Measurements from ENCODE around the gene HECTD4. TPM values are rescaled to one million over a fixed set of nuclear protein-coding genes. Genes with fewer than 3 reads are reported as not detected.
A peak's percentile ranks its signal among the peaks of the same experiment; 100 is the strongest.

Gene HECTD4
- total and polyA plus RNA-seq, 9 of the 15 experiments (the other 6 are each of a cell fraction or from before 2014, with no cell fraction given) = 3.5 to 33.3 (median 13.5) TPM

- TF ChIP-seq ATF4 (CRISPR knock-in tag; IDR thresholded peaks at IDR 0.05) (no peak), ZBTB11 (CRISPR knock-in tag; IDR thresholded peaks at IDR 0.05) (peak in 1 of 3 experiments; percentile 66; a peak in 1 of 6 replicates), ARHGAP35 (IDR thresholded peaks at IDR 0.05; ENCODE audit: partially characterized antibody) (no peak), PHF21A (IDR thresholded peaks at IDR 0.05; ENCODE audit: borderline replicate concordance, low read depth) (no peak), RCOR1 (IDR thresholded peaks at IDR 0.05; ENCODE audit: borderline replicate concordance in 1 of 2, low read depth in 2 of 2, low read length in 2 of 2) (no peak), SP2 (IDR thresholded peaks at IDR 0.05; ENCODE audit: extremely low read depth, low read depth, low read length, poor library complexity, severe bottlenecking) (no peak), ZNF174 (CRISPR knock-in tag; IDR thresholded peaks at IDR 0.05) (no peak), NFE2 (IDR thresholded peaks at IDR 0.05; ENCODE audit: low read depth) (no peak), ZBTB40 (IDR thresholded peaks at IDR 0.05) (peak; percentile 60; the same call in 1 of the 2 replicates), ZBTB40 (CRISPR knock-in tag; IDR thresholded peaks at IDR 0.05) (no peak), ZBTB33 (CRISPR knock-in tag; IDR thresholded peaks at IDR 0.05) (0 out of 2 replicates have a peak, but pooled peaks have one; percentile 31), OTX1 (CRISPR knock-in tag; IDR thresholded peaks at IDR 0.05) (no peak)
Measured at GRCh38 chr12:112170376-112170775, 211.9 kb downstream of the HECTD4 start (continued).

Measured in K562 (cell line).